Measurements from ENCODE around the gene ATG7. TPM values are rescaled to one million over a fixed set of nuclear protein-coding genes. Genes with fewer than 3 reads are reported as not detected.
A peak's percentile ranks its signal among the peaks of the same experiment; 100 is the strongest.

Gene ATG7
- total and polyA plus RNA-seq, 3 experiments from 2014 or later = 13.8 to 28.2 (median 28.0) TPM

DNA sequence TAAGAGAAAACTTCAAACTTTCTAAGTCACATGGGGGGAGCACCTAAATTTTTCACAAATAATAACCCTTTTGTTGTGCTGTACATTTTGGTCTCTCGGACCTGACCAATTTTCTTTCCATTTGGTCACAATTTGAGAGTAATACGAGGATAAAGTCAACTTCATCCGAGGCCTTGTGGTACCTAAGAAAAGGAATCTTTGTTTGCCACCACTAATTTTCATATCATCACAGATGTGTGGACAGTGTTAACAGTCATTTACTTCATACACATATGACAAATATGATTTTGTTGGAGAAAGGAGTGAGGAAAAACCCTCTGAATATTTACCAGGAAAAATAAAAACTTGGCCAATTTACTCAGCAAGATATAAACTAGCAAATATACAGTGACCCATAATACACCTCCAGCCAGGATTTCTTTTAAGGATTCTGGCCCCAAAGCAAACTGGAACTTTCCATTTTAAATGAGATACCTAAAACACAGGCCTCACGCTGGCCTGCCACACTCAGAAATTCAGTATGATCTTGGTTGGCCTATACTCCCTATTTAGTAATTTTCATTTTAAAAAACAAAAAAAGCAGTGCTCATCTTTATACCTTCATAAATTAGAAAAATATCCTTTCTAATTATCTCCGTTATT is 330.8 kb downstream of the ATG7 start:
- Histone ChIP-seq H3K9me3 (ENCODE audit: low read length) (no peaks in the 10 kb centered on the region), H3K36me3 (ENCODE audit: insufficient read depth, low read length) (peaks cover 16% of the 10 kb centered on the region), H3K27ac (ENCODE audit: low read depth, low read length) (no peak overlapping the region), H3K27me3 (ENCODE audit: insufficient read depth, low read length, poor library complexity, severe bottlenecking) (no peaks in the 10 kb centered on the region), H3K4me1 (ENCODE audit: insufficient read depth, low read length) (peaks cover 4% of the 10 kb centered on the region), H3K4me3 (ENCODE audit: low read length) (no peak overlapping the region)
- no peaks in the 10 kb centered on the region for H3K27me3 Mint-ChIP-seq
- no peaks in the 10 kb centered on the region for H3K9me3 Mint-ChIP-seq
- H3K4me3 Mint-ChIP-seq = no peak overlapping the region
- ChIA-PET CTCF (interaction anchor here (0.8 kb wide), 1 partner anchor 48 kb away, joined by 3 read pairs; no protein-coding TSS in a partner anchor), POLR2A (no interaction called here)
- no peak for DNase-seq
- H3K4me1 Mint-ChIP-seq = peaks cover 41 to 63% (median 46%) of the 10 kb centered on the region in 3 donors
- peaks cover 17 to 53% (median 23%) of the 10 kb centered on the region in 3 donors for H3K36me3 Mint-ChIP-seq
- H3K27ac Mint-ChIP-seq = peak overlapping the region in 3 of 8 donors; percentile 11 to 26 (median 11)

DNA sequence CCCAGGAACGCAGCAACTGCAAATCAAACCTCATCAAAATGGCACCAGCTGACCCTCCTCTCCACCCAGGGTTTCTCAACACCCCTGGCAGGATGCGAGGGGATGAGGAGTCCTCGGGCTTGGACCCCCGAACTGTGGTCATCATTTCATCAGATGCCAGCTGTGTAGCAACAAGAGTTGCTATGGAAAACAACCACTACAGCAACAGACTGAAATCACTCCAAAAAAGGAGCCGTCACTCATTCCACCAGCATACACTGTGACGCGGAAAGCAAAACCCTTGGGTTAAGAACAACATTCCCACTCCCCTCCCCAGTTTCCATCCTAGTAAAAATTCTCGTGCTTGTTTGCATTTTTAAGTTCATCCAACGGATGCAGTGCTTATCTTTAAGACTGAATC is 331.4 kb downstream of the ATG7 start:
- peak overlapping the region in 4 of 8 donors; percentile 11 to 51 (median 43) for H3K27ac Mint-ChIP-seq
- peaks cover 12 to 46% (median 23%) of the 10 kb centered on the region in 3 donors for H3K36me3 Mint-ChIP-seq
- Histone ChIP-seq H3K27me3 (ENCODE audit: insufficient read depth, low read length, poor library complexity, severe bottlenecking) (no peaks in the 10 kb centered on the region), H3K4me3 (ENCODE audit: low read length) (no peak overlapping the region), H3K4me1 (ENCODE audit: insufficient read depth, low read length) (peaks cover 10% of the 10 kb centered on the region), H3K36me3 (ENCODE audit: insufficient read depth, low read length) (peaks cover 16% of the 10 kb centered on the region), H3K9me3 (ENCODE audit: low read length) (no peaks in the 10 kb centered on the region), H3K27ac (ENCODE audit: low read depth, low read length) (no peak overlapping the region)
- POLR2A ChIA-PET = no interaction called here
- CTCF ChIA-PET = no interaction called here
- DNase-seq = no peak
- peaks cover 38 to 62% (median 45%) of the 10 kb centered on the region in 3 donors for H3K4me1 Mint-ChIP-seq
- no peaks in the 10 kb centered on the region for H3K27me3 Mint-ChIP-seq
- H3K4me3 Mint-ChIP-seq = no peak overlapping the region
- H3K9me3 Mint-ChIP-seq = no peaks in the 10 kb centered on the region

DNA sequence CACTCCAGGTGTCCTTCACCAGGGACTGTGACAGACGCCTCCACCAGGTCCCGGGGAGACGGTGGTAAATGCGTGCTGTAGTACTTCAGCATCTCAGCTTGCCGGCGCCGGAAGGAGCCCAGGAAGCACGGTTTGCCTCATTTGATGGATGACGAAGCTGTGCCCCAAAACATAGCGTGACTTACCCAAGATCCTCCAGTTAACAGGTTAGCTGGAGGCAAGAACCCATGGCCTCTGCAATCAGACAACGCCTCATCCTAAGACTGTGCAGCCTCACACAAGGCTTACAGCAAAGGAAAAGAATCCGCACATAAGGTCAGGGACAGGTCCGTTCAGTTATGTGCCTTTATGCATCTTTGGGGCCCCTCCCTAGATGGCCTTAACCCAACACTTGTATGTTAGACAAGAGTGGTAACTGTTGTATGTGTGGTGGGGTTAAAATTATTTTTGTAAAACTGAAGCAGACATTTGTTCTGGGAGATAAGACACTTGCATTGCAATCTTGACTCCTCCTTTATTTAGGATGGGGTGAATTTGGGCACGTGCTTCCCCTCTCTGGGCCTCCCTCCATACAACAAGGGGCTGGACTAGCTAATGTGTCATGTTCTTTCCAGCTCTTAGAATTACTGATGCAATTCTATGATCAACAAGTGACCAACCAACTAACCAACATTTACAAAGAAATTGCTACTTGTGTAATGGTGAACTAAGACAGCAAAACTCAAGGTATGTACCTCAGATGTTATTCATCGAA is 332.1 kb downstream of the ATG7 start:
- no peak overlapping the region for H3K4me3 Mint-ChIP-seq
- Histone ChIP-seq H3K36me3 (ENCODE audit: insufficient read depth, low read length) (peaks cover 16% of the 10 kb centered on the region), H3K4me1 (ENCODE audit: insufficient read depth, low read length) (peaks cover 12% of the 10 kb centered on the region), H3K27me3 (ENCODE audit: insufficient read depth, low read length, poor library complexity, severe bottlenecking) (no peaks in the 10 kb centered on the region), H3K4me3 (ENCODE audit: low read length) (no peak overlapping the region), H3K9me3 (ENCODE audit: low read length) (no peaks in the 10 kb centered on the region), H3K27ac (ENCODE audit: low read depth, low read length) (no peak overlapping the region)
- peaks cover 9 to 41% (median 19%) of the 10 kb centered on the region in 3 donors for H3K36me3 Mint-ChIP-seq
- peak overlapping the region in 1 of 8 donors; percentile 11 for H3K27ac Mint-ChIP-seq
- no peaks in the 10 kb centered on the region for H3K27me3 Mint-ChIP-seq
- peaks cover 38 to 63% (median 46%) of the 10 kb centered on the region in 3 donors for H3K4me1 Mint-ChIP-seq
- ChIA-PET CTCF (no interaction called here), POLR2A (no interaction called here)
- DNase-seq = no peak
- H3K9me3 Mint-ChIP-seq = no peaks in the 10 kb centered on the region

DNA sequence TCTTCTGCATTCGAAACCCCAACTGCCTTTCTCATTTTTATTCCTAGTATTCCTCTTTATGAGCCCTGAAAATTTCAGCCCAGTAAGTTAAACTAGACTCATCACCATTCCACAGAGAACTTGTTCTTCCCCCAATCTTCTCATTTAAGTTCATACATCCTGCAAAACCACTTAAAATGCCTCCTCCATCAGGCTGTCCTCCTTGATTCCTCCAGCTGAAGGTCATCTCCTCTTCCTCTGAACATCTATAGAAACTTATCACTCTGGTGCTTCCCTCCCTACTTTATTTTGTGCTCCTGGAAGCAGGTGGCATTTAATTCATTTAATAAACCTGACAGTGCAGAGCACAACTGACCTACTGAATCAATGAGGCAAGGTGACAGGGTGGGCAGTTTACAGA is 333.2 kb downstream of the ATG7 start:
- no peak overlapping the region for H3K27ac ChIP-seq (ENCODE audit: low read depth, low read length)
- Mint-ChIP-seq H3K9me3 (no peaks in the 10 kb centered on the region), H3K27me3 (no peaks in the 10 kb centered on the region), H3K27ac (peak overlapping the region in 3 of 8 donors; percentile 5 to 59 (median 14)), H3K36me3 (peaks cover 4 to 34% (median 14%) of the 10 kb centered on the region in 3 donors), H3K4me1 (peaks cover 49 to 73% (median 56%) of the 10 kb centered on the region in 3 donors), H3K4me3 (no peak overlapping the region)
- H3K36me3 ChIP-seq (ENCODE audit: insufficient read depth, low read length) = peaks cover 11% of the 10 kb centered on the region
- no peaks in the 10 kb centered on the region for H3K27me3 ChIP-seq (ENCODE audit: insufficient read depth, low read length, poor library complexity, severe bottlenecking)
- no peak overlapping the region for H3K4me3 ChIP-seq (ENCODE audit: low read length)
- ChIA-PET POLR2A (no interaction called here), CTCF (no interaction called here)
- no peaks in the 10 kb centered on the region for H3K9me3 ChIP-seq (ENCODE audit: low read length)
- peaks cover 12% of the 10 kb centered on the region for H3K4me1 ChIP-seq (ENCODE audit: insufficient read depth, low read length)
- DNase-seq = no peak

DNA sequence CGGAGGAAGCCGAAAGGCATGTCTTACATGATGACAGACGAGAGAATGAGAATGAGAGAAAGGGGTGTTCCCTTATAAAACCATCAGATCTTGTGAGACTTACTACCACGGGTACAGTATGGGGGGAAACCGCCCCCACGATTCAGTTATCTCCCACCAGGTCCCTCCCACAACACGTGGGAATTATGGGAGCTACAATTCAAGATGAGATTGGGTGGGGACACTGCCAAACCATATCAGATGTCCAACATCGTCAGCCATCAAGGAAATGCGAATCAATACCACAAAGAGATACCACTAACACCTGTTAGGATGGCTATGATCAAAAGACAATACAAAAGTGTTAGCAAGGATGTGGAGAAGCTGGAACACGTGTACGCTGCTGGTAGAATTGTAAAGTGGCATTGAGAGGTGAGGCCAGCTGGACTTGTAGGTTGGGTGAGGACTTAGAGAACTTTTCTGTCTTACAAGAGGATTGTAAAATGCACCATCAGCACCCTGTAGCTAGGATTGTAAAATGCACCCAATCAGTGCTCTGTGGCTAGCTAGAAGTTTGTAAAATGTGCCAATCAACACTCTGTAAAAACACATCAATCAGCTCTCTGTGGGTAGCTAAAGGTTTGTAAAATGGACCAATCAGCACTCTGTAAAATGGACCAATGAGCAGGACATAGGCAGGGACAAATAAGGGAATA is 334.0 kb downstream of the ATG7 start:
- H3K4me3 ChIP-seq (ENCODE audit: low read length) = no peak overlapping the region
- H3K4me1 ChIP-seq (ENCODE audit: insufficient read depth, low read length) = peaks cover 12% of the 10 kb centered on the region
- peaks cover 3% of the 10 kb centered on the region for H3K36me3 ChIP-seq (ENCODE audit: insufficient read depth, low read length)
- Mint-ChIP-seq H3K36me3 (peaks cover 3 to 28% (median 9%) of the 10 kb centered on the region in 3 donors), H3K4me3 (no peak overlapping the region), H3K27me3 (no peaks in the 10 kb centered on the region), H3K27ac (peak overlapping the region in 3 of 8 donors; percentile 22 to 93 (median 68)), H3K4me1 (peaks cover 56 to 79% (median 63%) of the 10 kb centered on the region in 3 donors), H3K9me3 (no peaks in the 10 kb centered on the region)
- no peak overlapping the region for H3K27ac ChIP-seq (ENCODE audit: low read depth, low read length)
- POLR2A ChIA-PET = no interaction called here
- no peaks in the 10 kb centered on the region for H3K9me3 ChIP-seq (ENCODE audit: low read length)
- no peaks in the 10 kb centered on the region for H3K27me3 ChIP-seq (ENCODE audit: insufficient read depth, low read length, poor library complexity, severe bottlenecking)
- DNase-seq = no peak
- CTCF ChIA-PET = no interaction called here

DNA sequence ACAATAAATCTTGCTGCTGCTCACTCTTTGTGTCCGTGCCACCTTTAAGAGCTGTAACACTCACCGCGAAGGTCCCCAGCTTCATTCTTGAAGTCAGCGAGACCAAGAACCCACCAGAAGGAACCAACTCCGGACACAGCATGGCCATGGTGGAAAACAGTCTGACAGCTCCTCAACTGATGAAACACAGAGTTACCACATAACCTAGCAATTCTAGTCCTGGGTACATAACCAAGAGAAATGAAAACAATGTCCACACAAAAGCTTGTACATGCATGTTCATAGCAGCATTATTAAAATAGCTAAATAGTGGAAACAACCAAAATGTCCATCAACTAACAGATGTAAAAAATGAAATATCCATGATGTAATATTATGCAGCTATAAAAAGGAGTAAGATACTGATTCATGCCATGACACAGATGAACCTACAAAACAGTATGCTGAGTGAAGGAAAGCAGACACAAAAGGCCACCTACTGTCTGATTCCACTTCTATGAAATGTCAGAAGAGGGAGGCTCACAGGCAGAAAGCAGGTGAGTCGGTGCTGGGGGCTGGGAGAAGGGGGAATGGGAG is 334.8 kb downstream of the ATG7 start:
- Mint-ChIP-seq H3K4me3 (no peak overlapping the region), H3K36me3 (peaks cover 0 to 22% (median 7%) of the 10 kb centered on the region in 3 donors), H3K9me3 (no peaks in the 10 kb centered on the region), H3K27ac (peak overlapping the region in 6 of 8 donors; percentile 7 to 80 (median 66)), H3K27me3 (no peaks in the 10 kb centered on the region), H3K4me1 (peaks cover 60 to 81% (median 69%) of the 10 kb centered on the region in 3 donors)
- Histone ChIP-seq H3K4me3 (ENCODE audit: low read length) (no peak overlapping the region), H3K36me3 (ENCODE audit: insufficient read depth, low read length) (no peaks in the 10 kb centered on the region), H3K9me3 (ENCODE audit: low read length) (no peaks in the 10 kb centered on the region), H3K4me1 (ENCODE audit: insufficient read depth, low read length) (peaks cover 12% of the 10 kb centered on the region), H3K27ac (ENCODE audit: low read depth, low read length) (no peak overlapping the region), H3K27me3 (ENCODE audit: insufficient read depth, low read length, poor library complexity, severe bottlenecking) (no peaks in the 10 kb centered on the region)
- POLR2A ChIA-PET = no interaction called here
- CTCF ChIA-PET = no interaction called here
- DNase-seq = no peak
